ENCODE results near the gene DNAL1.

- TF ChIP-seq EZH2 (IDR thresholded peaks at IDR 0.05; ENCODE audit: borderline replicate concordance, low read depth, low read length, severe bottlenecking) = no peak
- no peak for TF ChIP-seq CTCF (IDR thresholded peaks at IDR 0.05; ENCODE audit: borderline replicate concordance, extremely low read depth, low read length, poor library complexity, severe bottlenecking)
Measured at GRCh38 chr14:73625706-73626105, 19.1 kb upstream of the DNAL1 start.
